ENCODE results near the gene ARFGEF3. TPM values are rescaled to one million over a fixed set of nuclear protein-coding genes. Genes with fewer than 3 reads are reported as not detected.

The ARFGEF3 gene
- total RNA-seq, 1 donor from 2014 or later, result 2.0 TPM

GRCh38 chr6:138187156-138187555, 25.4 kb downstream of the ARFGEF3 start:
- TF ChIP-seq CTCF (IDR thresholded peaks at IDR 0.05; ENCODE audit: borderline replicate concordance), result no peak
- Histone ChIP-seq H3K27ac (replicated peaks) (no peak overlapping the region), H3K36me3 (no peaks in the 10 kb centered on the region), H3K9me3 (replicated peaks) (no peaks in the 10 kb centered on the region), H3K4me3 (no peak overlapping the region), H3K4me1 (peaks cover 4% of the 10 kb centered on the region), H3K27me3 (ENCODE audit: low read depth) (no peaks in the 10 kb centered on the region)
- intact Hi-C loops (cut with micrococcal nuclease), result no loop called here
- DNase-seq, result no peak

GRCh38 chr6:138188278-138188941, 26.7 kb downstream of the ARFGEF3 start:
- Histone ChIP-seq H3K9me3 (replicated peaks) (no peaks in the 10 kb centered on the region), H3K4me3 (no peak overlapping the region), H3K27me3 (ENCODE audit: low read depth) (no peaks in the 10 kb centered on the region), H3K36me3 (no peaks in the 10 kb centered on the region), H3K4me1 (no peaks in the 10 kb centered on the region), H3K27ac (replicated peaks) (no peak overlapping the region)
- intact Hi-C loops (cut with micrococcal nuclease), result no loop called here
- no peak for TF ChIP-seq CTCF (IDR thresholded peaks at IDR 0.05; ENCODE audit: borderline replicate concordance)
- no peak for DNase-seq

GRCh38 chr6:138194287-138194686, 32.5 kb downstream of the ARFGEF3 start:
- no peak for TF ChIP-seq CTCF (IDR thresholded peaks at IDR 0.05; ENCODE audit: borderline replicate concordance)
- no peak for DNase-seq
- H3K4me3 ChIP-seq, result no peak overlapping the region
- no peaks in the 10 kb centered on the region for H3K36me3 ChIP-seq
- no peaks in the 10 kb centered on the region for H3K4me1 ChIP-seq
- no peaks in the 10 kb centered on the region for H3K9me3 ChIP-seq (replicated peaks)
- H3K27me3 ChIP-seq (ENCODE audit: low read depth), result no peaks in the 10 kb centered on the region
- no peak overlapping the region for H3K27ac ChIP-seq (replicated peaks)
- intact Hi-C loops (cut with micrococcal nuclease), result no loop called here

GRCh38 chr6:138196122-138196738, 34.5 kb downstream of the ARFGEF3 start:
- H3K9me3 ChIP-seq (replicated peaks), result peaks cover 6% of the 10 kb centered on the region
- H3K27me3 ChIP-seq (ENCODE audit: low read depth), result no peaks in the 10 kb centered on the region
- no peak overlapping the region for H3K27ac ChIP-seq (replicated peaks)
- H3K4me3 ChIP-seq, result no peak overlapping the region
- no peaks in the 10 kb centered on the region for H3K4me1 ChIP-seq
- no peaks in the 10 kb centered on the region for H3K36me3 ChIP-seq
- no peak for DNase-seq
- TF ChIP-seq CTCF (IDR thresholded peaks at IDR 0.05; ENCODE audit: borderline replicate concordance), result no peak
- intact Hi-C loops (cut with micrococcal nuclease), result no loop called here

GRCh38 chr6:138197570-138197969, 35.8 kb downstream of the ARFGEF3 start:
- intact Hi-C loops (cut with micrococcal nuclease), result no loop called here
- no peak for DNase-seq
- peaks cover 6% of the 10 kb centered on the region for H3K9me3 ChIP-seq (replicated peaks)
- H3K4me1 ChIP-seq, result no peaks in the 10 kb centered on the region
- no peaks in the 10 kb centered on the region for H3K36me3 ChIP-seq
- no peaks in the 10 kb centered on the region for H3K27me3 ChIP-seq (ENCODE audit: low read depth)
- H3K4me3 ChIP-seq, result no peak overlapping the region
- TF ChIP-seq CTCF (IDR thresholded peaks at IDR 0.05; ENCODE audit: borderline replicate concordance), result no peak
- no peak overlapping the region for H3K27ac ChIP-seq (replicated peaks)

All from left ventricle myocardium inferior (tissue), 1 donor.